CD4-positive, alpha-beta T cell treated with Interleukin-4 for 1 hour (primary cell): Measurements from ENCODE around the gene JARID2.

ENCODE experiments used
- DNase-seq, 2 donors: peaks; one replicate each; pipeline ENCODE4 v3.0.0-alpha.2; 2020 to 2022

JARID2 gene

GRCh38 chr6:15500078-15500740 lies 254.3 kb downstream of the JARID2 start:
- no peak for DNase-seq

GRCh38 chr6:15500901-15501825 lies 255.3 kb downstream of the JARID2 start:
- no peak for DNase-seq

- no peak for DNase-seq
These were observed 256.1 kb downstream of the JARID2 start for GRCh38 chr6:15501826-15502445.

GRCh38 chr6:15502446-15503345 lies 256.8 kb downstream of the JARID2 start:
- no peak for DNase-seq

GRCh38 chr6:15503346-15503680 lies 257.4 kb downstream of the JARID2 start:
- no peak for DNase-seq

- DNase-seq: no peak
These were observed 258.2 kb downstream of the JARID2 start for GRCh38 chr6:15504040-15504495.

- no peak for DNase-seq
These were observed 258.9 kb downstream of the JARID2 start for GRCh38 chr6:15504581-15505350.

GRCh38 chr6:15505463-15505918 lies 259.6 kb downstream of the JARID2 start:
- DNase-seq: no peak

- DNase-seq: no peak
These were observed 260.2 kb downstream of the JARID2 start for GRCh38 chr6:15506066-15506465.

GRCh38 chr6:15507221-15507620 lies 261.4 kb downstream of the JARID2 start:
- DNase-seq: no peak

- DNase-seq: no peak
These were observed 261.9 kb downstream of the JARID2 start for GRCh38 chr6:15507746-15508145.

- no peak for DNase-seq
These were observed 262.6 kb downstream of the JARID2 start for GRCh38 chr6:15508441-15508871.

GRCh38 chr6:15508931-15509330 lies 263.1 kb downstream of the JARID2 start:
- no peak for DNase-seq

GRCh38 chr6:15509335-15509933 lies 263.6 kb downstream of the JARID2 start:
- DNase-seq: no peak

- DNase-seq: no peak
These were observed 264.3 kb downstream of the JARID2 start for GRCh38 chr6:15510121-15510520.

- no peak for DNase-seq
These were observed 264.8 kb downstream of the JARID2 start for GRCh38 chr6:15510536-15511247.

GRCh38 chr6:15511248-15512125 lies 265.6 kb downstream of the JARID2 start:
- DNase-seq: no peak

GRCh38 chr6:15512126-15512525 lies 266.3 kb downstream of the JARID2 start:
- DNase-seq: no peak

- no peak for DNase-seq
These were observed 266.9 kb downstream of the JARID2 start for GRCh38 chr6:15512721-15513120.
